Activated T-cell treated with anti-CD3 and anti-CD28 coated beads for 48 hours (primary cell): Measurements from ENCODE around the gene NFYA.
A peak's percentile ranks its signal among the peaks of the same experiment; 100 is the strongest.
"Not testable (repeated sequence)": the region's sequence is repeated elsewhere in the genome, so short reads cannot be mapped to it uniquely, and the experiment has no call there.

ENCODE experiments used
- DNase-seq: peaks from one replicate; pipeline ENCODE4 v3.0.0-alpha.2; 2020; ENCODE audit warnings: low read depth

The NFYA gene

DNA sequence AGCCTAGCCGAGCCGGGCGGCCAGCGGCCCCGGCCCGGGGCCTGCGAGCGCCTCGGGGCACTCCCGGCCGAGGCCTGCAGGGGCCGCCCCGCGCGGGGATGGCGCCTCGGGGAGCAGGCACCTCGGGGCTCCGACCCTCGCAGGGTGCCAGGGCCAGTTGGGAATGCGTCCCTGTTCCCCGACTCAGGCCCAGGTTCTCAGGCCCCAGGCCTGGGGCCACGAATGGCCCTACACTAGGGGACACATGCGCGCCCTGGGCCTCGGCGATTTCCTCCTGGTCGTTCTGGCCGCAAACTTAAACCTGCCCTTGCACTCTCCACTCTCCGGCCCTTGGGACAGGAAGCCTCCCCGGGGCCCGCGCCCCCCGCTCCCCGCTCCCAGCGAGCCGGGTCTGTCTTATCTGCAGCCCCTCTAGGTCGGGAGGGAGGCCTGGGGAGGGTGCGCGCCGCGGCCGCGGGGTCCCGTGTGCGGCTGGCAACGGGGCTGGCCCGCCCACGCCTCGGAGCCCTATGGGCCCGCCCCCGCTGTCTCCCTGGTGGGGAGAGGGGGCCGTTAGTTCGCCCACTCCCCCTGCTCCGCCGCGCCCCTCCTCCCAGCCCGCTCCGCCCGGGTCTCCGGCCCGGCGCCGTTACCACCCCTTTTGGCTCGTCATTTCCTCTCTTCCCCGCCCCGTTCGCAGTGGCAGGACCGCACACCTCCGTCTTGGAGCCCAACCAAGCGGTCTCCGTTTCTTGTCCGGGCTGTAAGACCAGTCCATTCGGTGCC is 611 bp downstream of the NFYA start:
- DNase-seq, result peak; percentile 75

DNA sequence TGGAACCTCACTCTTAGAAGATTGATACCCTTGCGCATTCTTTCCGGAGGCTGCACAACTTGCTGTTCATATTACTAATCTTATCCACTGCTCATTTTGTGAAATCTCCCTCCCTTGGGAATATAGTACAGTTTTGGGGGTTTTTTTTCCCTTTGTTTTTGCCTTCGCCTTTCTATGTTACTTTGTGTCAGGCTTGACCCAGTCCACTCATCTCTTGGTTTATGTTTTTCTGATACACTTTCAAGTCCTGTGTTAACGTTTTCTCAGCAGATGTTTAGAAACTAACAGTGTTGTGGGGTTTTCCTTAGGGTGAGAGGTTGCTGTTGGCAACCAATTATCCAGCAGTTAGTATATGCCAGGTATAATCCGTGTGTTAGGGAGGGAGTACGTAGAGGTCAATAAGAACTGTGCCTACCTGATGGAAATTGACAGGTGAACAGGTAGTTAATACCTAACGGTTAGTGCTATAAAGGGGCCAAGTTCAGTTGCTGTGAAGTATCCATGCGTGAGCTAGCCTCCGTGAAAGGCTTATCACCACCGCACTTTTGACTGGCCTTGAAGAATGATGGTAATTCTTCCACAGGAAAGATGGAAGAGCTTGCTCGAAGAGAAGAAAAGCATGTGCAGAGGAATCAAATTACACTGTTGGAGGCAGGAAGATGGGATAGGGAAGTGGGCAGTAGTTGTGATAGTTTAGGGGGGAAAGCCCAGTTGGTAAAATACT is 1.4 kb downstream of the NFYA start:
- no peak for DNase-seq

DNA sequence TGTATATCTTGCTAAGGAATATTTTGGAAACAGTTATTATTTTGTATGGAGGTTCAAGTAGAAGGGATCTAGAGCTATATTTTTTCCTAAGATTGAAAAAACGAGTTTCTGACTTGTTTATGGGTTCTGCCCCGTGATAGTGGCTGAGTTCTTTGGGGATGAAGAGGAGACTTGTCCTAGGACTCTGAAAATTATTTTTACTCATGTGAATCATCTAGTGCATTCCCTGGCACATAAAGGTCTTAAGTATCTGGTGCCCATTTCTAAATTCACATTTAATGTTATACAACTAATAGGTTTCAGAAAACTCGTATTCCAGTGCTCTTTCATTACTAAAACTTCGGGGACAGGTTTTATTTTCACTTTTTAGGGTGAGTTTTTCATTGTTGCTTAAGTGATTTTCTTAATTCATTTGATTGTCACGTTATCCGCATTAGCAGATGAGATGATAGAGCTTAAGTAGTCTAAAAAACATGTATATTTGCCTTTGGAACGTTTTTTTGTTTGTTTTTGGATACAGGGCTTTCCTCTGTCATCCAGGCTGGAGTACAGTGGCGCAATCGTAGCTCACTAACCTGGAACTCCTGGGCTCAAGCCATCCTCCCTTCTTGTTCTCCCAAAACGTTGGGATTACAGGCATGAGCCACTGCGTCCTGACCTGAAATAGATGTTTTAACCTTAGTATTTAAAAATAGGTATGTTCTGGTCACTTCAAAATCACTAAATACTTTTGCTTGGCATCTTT is 2.1 kb downstream of the NFYA start:
- no peak for DNase-seq

DNA sequence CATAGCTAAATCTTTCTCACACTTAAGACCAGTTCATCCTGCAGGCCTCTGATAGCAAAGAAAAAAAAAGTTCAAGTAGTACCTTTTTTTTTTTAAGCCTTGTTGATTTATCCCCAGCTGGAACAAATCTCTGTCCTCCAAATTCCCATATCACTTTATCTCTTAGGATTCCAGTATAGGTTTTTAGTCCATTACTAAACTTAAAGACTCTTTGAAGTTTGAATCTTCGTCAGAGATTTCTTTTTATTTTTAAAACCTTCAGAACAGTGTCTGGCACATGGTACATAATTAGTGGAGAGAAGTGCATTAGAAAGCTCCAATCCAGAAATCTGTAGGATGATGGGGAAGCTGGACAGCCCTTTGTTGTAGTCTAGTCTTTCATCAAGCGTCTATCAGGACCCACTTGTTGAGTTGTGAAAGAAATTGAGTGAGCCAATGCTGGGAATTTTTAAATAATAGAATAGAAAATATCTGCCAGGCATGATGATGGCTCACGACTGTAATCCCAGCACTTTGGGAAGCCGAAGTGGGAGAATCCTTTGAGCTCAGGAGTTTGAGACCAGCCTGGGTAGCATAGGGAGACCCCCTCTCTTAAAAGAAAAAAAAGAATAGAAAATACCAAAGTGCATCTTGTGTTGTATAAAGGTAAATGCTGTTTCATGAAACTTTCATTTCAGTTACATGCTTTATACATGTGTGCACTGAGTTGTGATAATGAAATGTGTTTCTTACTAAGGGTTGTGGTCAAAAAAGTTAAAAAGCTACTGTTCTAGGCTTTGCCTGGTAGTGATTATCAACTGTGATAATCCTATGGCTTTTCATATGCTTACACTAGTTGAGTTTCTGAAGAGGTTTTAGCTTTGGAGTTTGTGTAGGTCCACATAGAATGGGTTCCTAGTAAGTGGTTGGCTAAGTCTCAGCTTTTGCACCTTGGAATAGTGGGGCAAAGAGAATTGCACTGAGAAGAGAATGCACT is 3.2 kb downstream of the NFYA start:
- no peak for DNase-seq

DNA sequence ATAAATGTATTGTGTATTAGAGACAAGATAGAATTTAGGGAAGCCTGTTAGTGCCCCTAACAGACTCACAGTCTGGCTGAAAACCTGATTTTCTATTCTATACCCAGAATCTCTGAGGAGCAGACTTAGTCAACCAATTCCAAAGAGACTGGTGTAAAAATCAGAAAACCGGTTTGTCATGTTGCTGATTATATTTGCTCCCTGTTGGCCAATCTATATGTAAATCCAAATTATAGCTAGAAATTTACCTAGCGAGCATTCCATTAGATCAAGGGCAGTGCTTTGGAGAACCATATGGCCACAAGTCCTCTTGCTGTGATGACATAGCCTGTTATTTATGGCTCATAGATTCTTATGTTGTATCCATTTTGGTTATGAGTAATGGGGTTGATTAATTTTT is 4.8 kb downstream of the NFYA start:
- no peak for DNase-seq

DNA sequence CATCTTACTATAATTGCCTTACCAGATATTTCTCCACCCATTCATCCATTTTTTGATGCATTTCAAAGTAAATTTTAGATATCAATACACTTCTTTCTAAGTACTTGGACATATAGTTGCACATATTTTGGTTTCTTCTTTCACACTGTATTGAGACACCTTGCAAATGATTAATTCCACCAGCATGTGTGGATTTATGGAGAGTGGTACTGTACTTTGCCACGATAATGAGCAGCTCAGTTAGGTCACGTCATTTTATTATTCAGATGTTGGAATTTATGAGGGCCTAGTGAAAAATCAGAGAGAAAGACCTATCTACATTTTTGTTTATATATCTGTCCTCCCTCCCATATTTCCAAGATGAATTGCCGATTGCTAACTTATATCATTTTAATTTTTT is 5.3 kb downstream of the NFYA start:
- no peak for DNase-seq

DNA sequence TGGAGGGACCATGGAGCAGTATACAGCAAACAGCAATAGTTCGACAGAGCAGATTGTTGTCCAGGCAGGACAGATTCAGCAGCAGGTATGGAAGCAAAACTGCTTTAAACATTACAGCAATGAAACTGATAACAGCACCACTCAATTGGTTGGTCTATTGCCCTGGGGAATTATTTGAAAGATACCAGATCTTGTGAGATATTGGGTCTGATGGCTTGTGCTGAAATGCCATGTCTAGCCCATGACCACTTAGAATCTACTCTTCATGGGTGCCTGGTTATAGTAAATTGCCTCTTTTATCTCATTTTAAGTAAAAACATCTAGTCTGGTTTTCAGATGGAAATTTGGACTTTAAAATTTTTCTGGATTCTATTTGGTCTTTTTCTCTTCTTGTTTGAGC is 6.3 kb downstream of the NFYA start:
- no peak for DNase-seq

DNA sequence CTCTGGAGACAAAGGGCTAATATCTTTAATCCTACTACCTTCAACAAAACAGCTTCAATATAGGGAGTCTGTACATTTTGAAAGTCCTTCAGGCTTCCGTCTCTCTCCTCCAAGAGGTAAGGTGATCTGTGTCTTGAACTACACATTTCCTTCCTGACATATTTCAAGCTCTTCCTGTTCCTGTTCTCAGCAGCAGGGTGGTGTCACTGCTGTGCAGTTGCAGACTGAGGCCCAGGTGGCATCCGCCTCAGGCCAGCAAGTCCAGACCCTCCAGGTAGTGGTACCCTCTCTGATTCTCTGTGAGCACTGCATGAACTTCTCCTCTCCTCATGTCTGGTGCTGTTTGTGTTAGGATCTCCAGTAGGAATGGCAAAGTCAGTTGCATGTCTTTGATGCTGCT is 7.8 kb downstream of the NFYA start:
- DNase-seq, result no peak

DNA sequence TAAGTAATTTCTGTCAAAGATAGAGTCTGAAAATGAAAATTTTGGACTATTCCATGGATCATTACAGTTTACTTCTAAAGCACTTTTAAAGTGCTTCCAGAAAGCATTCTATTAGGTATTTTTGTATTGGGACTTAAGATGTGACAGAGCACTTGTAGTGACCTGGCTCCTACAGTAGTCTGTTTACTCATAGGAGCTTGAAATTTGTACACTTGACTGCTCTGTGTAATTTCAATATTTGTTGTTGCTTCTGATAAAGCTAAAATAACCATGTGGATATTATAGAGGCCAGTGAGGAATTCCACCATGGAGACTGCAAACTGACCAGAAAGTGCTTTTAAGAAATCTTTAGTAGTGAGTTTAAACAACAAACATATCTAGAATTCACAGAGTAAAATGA is 10.3 kb downstream of the NFYA start:
- no peak for DNase-seq

DNA sequence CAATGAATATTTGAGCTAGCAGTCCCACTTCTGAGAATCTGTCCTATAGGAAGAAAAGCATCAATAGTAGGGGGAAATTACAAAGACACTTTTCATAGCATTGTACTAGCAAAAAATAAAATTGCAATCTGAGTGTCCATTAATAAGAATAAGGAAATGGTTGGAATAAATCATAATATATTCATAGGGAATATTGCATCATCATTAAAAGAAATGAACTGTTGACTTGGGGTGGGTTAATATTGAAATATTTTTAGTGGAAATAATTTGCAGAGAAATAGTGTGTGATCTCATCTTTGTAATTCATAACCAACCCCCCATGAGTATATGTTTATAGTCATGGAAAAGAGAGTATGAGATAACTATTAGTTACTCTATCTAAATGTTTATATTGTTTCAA is 12.4 kb downstream of the NFYA start:
- DNase-seq, result no peak

DNA sequence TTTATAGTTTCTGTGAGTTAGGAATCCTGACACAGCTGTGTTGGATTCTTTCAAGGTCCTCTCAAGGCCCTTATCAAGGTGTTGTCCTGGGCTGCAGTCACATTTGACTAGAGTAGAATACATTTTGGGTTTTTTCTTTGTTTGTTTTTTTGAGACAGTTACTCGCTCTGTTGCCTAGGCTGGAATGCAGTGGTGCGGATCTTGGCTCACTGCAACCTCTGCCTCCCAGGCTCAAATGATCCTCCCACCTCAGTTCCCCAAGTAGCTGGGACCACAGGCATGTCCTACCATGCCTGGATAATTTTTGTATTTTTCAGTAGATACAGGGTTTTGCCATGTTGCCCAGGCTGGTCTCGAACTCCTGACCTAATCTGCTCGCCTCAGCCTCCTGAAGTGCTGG is 15.7 kb downstream of the NFYA start:
- no peak for DNase-seq

DNA sequence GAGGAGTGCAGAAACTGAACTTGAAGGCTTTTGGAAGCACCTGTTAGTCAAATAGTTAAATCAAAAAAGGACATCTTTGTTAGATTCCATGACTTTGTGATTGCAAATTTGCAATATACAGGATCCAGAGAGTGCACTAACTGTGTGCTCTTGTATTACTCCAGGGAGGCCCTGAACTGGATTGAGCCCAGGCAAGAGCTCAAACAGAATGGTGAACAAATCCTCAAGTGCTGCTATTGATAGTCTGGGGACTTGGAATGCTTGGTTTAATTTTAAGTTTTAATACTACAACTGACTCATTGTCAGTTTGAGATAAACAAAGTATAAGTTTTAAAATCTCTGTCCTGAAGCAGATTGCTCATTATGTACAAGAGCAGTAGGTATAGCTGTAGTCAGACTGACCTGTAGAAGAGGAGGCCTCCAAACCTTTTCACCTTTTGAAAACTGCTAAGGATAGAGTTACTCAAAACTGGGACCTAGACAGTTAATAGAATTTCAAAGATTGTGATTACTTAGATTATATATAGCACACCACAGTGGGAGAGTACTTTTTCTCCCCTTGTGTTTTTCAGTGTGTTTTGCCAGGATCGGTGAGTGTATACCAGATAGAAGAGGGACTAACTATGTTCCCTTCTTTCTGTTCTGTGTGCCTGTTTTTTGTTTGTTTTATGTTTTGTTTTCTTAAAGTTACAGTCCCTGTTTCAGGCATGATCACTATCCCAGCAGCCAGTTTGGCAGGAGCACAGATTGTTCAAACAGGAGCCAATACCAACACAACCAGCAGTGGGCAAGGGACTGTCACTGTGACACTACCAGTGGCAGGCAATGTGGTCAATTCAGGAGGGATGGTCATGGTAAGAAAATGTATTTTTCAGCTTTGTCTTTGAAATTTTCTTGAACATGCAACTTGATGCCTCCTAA is 18.3 kb downstream of the NFYA start:
- no peak for DNase-seq

DNA sequence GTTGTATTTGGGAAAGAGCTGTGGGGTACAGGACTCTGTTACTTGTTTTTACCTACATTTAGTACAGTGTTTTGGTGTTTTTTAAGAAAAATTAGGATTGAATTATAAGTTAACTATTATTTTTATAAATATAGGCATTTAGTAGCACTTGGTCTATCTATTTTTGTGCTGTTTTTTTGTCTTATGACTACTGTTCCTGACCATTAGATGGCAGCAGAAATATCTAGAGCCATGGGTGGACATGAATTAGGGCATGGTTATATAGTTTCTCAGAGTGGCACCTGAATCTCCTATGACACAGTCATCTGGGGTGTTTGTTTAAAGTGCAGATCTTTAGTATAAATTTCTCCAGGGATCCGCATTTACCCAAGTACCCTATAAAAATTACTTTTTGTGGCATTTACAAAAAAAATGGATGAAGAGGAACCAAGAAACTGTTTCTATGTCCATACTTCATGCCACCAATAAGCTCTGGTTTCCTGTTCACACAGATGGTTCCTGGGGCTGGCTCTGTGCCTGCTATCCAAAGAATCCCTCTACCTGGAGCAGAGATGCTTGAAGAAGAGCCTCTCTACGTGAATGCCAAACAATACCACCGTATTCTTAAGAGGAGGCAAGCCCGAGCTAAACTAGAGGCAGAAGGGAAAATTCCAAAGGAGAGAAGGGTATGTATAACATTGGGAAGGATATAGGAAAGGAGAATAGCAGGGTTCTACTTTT is 19.8 kb downstream of the NFYA start:
- DNase-seq, result no peak

DNA sequence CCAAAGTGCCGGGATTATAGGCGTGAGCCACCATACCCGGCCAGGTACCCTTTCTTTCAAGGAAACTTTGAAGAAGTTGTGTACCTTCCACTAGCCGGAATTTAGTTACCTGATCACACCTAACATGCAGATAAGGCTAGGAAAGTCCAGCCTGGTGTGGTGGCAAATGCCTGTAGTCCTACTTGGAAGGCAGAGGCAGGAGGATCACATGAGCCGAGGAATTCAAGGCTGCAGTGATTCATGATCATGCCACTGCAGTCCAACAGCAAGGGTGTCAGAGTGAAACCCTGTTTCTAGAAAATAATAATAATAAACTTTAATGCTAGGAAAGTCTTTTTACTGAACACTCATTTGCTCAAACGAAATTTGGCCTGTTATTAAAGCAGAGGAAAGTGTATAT is 21.0 kb downstream of the NFYA start:
- no peak for DNase-seq

DNA sequence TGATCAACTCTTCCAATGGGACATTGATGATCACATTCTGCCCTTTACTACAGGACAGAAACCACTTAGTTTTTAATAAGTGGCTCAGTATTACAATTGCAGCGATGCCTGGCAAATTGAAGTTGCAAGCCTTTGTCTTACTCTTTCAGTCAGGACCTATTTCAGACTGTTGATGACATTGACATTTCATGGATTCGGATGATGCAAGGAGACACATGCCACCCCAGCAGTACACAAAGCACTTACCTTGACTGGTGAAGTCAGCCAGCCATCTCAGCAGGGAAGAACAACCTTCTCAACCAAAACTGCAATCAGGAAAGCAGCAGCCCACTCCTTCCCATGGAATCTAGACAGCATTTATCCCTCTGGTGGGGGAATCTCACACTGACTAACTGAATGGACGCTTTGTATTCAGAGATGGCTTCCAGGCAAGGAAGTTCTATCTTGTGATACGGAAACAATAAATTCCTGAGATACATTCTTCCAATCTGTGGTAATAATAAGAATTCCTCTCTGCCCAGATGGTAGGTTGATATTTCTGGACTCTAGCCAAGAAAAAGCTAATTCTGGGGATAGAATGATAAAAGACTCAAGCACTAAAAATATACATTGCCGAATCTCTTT is 24.8 kb downstream of the NFYA start:
- no peak for DNase-seq

DNA sequence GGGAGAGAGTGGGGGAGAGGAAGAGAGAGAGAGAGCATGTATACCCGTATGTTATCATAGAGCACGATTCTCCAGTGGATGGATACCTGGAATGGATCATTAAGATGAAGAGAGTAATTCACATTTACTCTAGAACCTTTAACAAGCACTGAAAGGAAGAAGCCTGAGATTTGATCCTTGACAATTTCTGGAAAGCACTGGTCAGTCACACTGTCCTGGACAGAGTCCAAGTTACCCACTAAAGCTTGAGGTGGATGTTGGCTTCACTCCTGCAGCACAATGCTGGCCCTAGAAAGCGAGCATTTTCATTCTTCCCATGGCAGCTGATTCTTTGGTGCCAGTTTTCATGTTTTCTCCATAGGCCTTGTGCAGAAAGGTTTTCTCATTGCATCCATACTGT is 25.6 kb downstream of the NFYA start:
- DNase-seq, result no peak

DNA sequence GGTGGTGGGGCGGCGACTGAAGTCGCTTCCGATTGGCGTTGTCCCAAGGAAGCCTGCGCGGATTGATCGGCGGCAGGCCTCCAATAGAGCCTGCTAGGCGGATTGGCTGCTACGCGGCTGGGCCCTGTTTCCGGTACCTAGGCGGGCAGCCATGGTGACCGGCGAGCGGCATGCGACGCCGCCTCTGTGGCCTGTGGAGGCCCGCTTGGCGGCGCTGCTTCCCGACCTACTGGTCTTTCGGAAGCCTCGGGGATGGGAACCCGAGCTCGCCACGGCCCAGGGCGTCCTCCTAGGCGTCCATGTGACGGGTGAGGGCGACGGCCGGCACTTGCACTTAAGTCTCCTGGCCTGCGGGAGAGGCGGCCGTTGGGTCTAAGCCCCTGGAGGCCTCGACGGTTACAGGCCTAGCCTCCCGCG is 28.1 kb downstream of the NFYA start:
- DNase-seq, result no peak

DNA sequence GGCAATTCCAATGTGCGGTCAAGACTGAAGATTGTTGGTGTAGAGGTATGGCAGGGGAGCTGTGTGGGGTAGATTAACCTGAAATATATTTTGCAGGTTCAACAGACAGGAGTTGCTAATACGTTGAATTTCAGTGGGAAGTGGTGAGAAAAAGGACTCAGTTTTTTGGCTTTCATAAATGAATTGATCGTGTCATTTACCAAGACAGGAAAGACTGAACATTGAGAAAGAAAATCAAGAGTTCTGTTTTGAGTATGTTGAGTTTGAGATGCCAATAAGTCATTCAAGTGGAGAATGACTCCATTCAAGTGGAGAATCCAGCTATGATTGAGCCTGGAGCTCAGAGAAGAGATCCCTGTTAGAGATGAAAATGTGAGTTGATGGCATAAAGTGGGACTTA is 31.1 kb downstream of the NFYA start:
- DNase-seq, result no peak

DNA sequence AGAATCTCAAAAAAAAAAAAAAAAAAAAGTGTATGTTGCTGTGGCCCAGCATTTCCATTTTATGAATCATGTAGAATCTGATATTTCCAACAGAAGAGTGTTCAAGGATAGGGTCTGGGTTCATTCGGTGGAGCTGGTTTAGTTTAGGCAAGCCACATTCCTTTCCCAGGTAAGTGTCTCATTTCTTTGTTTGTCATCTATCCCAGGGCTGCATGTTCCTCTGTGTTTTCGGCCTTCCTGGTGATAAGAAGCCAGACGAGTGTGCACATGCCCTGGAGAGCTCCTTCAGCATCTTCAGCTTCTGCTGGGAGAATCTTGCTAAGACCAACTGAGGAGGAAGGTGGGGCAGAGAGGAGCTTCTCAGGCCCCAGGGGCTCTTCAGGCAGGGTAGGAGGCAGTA is 38.2 kb downstream of the NFYA start:
- DNase-seq, result no peak

DNA sequence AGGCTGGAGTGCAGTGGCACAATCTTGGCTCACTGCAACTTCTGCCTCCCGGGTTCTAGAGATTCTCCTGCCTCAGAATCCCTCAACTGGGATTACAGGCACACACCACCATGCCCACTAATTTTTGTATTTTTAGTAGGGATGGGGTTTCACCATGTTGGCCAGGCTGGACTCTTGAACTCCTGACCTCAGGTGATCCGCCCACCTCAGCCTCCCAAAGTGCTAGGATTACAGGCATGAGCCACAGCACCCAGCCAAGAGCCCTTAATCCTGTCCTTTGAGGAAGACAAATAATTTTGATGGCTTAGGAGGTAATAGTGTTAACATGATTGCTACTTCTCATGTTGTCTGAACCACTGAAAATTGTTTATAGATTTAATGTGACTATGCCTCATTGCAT is 42.3 kb downstream of the NFYA start:
- not testable (repeated sequence) for DNase-seq
